IPS DF 19.7 (cell line): Measurements from ENCODE around the gene CD37.
A peak's percentile ranks its signal among the peaks of the same experiment; 100 is the strongest.
"Not testable (repeated sequence)": the region's sequence is repeated elsewhere in the genome, so short reads cannot be mapped to it uniquely, and the experiment has no call there.

ENCODE experiments used
- DNase-seq: peaks from one replicate; pipeline ENCODE4 v3.0.0-alpha.2; 2013; ENCODE audit warnings: low read depth, low spot score

The CD37 gene

GRCh38 chr19:49331187-49331586 is 4.0 kb upstream of the CD37 start:
- DNase-seq = not testable (repeated sequence)

GRCh38 chr19:49331616-49332055 is 3.6 kb upstream of the CD37 start:
- DNase-seq = no peak

GRCh38 chr19:49332691-49333417 is 2.4 kb upstream of the CD37 start:
- not testable (repeated sequence) for DNase-seq

GRCh38 chr19:49333418-49333805 is 1.8 kb upstream of the CD37 start:
- no peak for DNase-seq

- DNase-seq = no peak
Measured at GRCh38 chr19:49333811-49334288, 1.4 kb upstream of the CD37 start.

DNA sequence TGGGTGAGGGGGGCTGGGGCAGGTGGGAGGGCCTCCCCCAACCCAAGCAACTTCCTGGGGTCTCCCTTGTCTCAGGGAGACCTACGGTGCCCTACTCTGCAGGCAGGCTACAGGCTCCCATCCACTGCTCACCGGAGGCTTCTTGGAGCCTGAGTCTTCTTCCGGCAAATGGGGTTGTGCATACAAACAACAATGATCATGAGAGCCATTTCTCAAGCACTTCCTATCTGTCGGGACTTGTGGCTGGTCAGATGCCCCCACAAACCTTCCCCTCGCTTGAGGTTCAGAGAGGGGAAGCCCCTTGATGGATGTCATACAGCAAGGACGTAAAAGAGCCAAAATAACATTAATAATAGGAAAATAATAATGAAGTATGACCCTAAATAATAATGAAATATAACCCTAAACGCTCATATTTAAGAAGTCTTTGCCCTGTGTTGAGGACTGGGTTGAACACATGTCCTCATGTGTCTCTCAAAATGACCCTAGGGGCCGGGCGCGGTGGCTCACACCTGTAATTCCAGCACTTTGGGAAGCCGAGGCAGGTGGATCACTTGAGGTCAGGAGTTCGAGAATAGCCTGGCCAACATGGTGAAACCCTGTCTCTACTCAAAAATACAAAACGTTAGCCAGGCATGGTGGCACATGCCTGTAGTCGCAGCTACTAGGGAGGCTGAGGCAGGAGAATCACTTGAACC is 727 bp downstream of the CD37 start:
- DNase-seq = no peak

- no peak for DNase-seq
Measured at GRCh38 chr19:49336482-49337266, 1.5 kb downstream of the CD37 start.

DNA sequence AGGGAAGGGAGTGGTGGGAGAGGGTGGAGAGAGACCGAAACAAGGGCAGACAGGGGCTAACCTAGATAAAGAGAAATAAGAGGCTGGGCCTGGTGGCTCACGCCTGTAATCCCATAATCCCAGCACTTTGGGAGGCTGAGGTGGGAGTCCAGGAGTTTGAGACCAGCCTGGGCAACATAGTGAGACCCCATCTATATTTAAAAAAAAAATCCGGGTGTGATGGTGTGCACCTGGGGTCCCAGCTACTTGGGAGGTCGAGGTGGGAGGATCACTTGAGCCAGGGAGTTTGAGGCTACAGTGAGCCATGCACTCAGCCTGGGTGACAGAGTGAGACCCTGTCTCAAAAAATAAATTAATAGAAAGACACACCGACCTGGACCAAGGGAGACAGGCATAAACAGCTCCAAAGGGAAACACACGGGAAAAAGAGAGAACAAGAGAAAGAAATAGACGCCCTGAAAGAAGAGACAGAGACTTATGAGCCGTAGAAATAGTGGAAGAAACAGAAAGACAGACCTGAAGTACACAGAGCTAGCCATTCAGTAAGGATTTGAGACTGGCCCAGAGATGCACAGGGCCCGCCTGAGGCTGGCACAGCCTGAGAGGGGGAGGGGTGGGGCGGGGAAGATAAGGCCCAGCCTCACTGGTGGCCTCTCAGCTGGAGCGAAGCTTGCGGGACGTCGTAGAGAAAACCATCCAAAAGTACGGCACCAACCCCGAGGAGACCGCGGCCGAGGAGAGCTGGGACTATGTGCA is 2.2 kb downstream of the CD37 start:
- DNase-seq = no peak

GRCh38 chr19:49338023-49338677 is 2.9 kb downstream of the CD37 start:
- DNase-seq = no peak

- DNase-seq = no peak
Measured at GRCh38 chr19:49338691-49339300, 3.6 kb downstream of the CD37 start.

DNA sequence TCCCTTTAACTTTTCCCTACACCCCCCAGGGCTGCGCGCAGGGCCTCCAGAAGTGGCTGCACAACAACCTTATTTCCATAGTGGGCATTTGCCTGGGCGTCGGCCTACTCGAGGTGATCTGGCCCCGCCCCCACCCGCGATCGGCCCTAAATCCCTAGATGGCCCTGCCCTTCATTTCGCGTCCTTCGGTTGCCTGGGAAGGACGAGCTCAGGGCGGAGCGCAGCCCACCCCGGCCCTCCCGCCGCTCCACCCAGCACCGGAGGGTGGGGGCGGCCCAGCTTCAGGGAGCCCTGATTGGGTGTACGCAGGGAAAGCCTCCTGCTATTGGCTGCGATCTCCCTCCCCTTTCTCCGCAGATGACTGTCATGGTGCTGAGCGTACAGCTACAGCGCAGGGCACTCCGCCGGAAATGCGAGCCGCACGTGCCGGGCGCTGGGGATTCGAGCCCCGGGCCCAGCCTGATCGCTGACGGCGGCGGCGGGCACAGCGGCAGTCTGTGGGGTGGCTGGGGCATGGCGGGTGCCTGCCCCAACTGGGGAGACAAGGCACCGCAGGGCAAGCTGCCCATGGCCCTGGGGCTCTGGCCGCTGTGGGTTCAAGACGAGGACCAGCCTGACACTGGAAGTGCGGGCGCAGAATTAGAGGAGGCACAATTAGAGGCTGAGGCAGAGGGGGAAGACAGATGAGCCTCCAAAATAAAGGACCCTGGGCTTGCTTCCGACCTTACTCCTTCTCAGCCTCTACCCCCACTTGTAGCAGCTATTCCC is 4.3 kb downstream of the CD37 start:
- DNase-seq = peak; percentile 94

DNA sequence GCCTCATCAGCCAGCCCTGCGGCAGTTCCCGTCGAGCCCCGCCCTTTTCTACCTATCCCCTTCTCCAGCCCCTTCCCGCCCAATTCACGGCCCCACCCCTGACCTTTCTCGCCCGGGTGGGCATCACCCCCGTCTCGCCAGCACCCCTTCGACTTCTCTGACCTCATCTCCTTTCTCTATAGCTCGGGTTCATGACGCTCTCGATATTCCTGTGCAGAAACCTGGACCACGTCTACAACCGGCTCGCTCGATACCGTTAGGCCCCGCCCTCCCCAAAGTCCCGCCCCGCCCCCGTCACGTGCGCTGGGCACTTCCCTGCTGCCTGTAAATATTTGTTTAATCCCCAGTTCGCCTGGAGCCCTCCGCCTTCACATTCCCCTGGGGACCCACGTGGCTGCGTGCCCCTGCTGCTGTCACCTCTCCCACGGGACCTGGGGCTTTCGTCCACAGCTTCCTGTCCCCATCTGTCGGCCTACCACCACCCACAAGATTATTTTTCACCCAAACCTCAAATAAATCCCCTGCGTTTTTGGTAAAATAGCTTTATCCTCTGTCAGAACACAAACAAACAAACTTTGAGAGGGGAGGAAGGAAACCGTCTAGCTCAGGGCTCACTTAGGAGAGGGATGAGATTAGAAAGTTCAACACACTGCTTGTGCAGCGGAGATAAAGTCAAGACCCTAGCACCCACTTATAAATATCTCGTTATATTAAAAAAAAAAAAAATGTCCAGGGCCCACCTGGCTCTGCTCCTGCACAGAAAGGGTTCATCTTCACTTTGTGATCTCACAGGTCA is 5.1 kb downstream of the CD37 start:
- no peak for DNase-seq

DNA sequence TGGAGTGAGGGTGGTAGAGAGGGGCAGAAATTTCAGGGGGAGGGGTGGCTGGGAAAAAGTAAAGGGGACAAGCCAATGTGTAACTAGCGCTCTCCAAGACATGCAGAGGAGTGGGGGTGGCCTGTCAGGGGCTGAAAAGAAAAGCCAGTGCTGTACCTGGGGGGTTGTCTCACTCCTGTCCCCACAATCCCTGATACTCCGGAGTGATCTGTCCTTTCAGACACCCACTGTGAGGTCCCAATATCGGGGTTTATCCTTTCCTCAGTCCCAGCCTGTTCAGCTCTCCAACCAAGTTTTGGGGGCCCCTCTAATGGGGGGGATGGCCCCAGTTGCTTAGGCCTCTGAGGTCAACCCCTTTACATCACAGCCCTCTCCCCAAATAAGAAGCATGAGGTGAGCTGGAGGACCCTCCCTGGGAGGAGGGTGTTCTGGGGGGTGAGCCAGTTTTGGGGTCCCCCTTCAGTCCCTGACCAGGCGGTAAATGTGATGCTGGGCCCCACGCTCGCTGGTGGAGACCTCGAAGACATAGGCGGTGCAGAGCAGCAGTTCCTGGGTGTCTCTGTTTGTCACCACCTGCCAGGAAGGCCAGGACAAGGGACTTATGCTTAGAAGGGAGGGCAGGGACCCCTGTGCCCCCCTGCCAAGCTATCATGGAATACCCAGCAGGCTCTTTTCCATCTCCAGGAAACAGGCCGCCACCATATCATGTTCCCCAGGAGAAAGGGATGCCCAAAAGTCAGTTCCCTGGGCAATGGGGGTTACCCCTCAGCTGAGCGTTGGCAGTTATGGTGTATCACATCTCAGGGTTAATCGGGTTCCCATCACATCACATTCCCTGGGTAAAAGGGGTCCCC is 5.9 kb downstream of the CD37 start:
- no peak for DNase-seq

DNA sequence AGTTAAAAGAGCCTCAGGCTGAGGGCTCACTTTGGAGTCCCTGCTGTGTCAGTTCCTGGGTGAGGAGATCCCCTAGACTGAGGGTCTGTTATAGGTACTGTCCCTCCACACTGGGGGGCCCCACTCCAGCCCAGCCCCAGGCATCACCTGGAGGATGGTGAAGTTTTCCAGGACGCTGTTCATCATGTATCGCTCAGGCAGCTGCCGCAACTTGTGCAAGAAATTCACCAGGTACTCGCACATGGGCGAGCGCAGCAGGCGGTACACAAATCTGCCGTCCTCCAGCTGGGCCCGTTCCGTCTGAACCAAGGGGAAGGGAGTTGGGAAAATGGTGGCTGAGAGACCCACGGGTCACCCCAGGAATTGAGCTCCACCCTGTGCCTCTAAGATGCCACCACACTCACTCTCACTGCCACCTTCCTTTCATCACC is 7.1 kb downstream of the CD37 start:
- DNase-seq = no peak

DNA sequence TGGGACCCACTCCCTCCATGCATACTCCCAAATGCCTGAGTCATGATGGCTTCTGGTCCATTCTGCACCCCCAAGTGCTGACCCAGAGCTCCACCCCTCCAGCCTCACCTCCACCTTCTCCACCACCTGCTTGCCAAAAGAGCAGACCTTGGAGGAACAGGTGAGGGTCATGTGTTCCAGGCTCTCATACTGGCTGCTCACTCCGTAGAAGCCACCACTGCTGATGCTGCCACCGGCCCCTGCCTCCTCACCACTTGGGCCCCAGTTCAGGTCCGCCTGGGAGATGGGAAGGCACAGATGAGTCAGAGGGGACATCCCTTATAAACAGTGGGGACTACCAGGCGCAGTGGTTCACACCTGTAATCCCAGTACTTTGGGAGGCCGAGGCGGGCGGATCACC is 7.9 kb downstream of the CD37 start:
- DNase-seq = no peak

- no peak for DNase-seq
Measured at GRCh38 chr19:49344505-49345423, 9.6 kb downstream of the CD37 start.

GRCh38 chr19:49347191-49347590 is 12.0 kb downstream of the CD37 start:
- DNase-seq = no peak
